ENCODE measurements around the gene SPRY2. TPM values are rescaled to one million over a fixed set of nuclear protein-coding genes. Genes with fewer than 3 reads are reported as not detected.
A peak's percentile ranks its signal among the peaks of the same experiment; 100 is the strongest.

SPRY2 gene
- total and polyA plus RNA-seq, 2 donors (not counting 3 experiments of a cell fraction or from before 2014, with no cell fraction given) = 26.2 to 52.3 TPM

GRCh38 chr13:80305737-80306136 lies 35.2 kb downstream of the SPRY2 start:
- Histone ChIP-seq H3K27ac (ENCODE audit: insufficient read depth, low read depth, low read length) (no peak overlapping the region), H3K4me3 (replicated peaks in 1 of 3; ENCODE audit: insufficient read depth in 1 of 3, low read depth in 1 of 3, low read length in 3 of 3) (no peak overlapping the region), H3K9ac (replicated peaks; ENCODE audit: extremely low read depth, insufficient read depth, low read length) (no peak overlapping the region), H3K79me2 (ENCODE audit: control insufficient read depth, insufficient read depth, low read length) (no peaks in the 10 kb centered on the region), H3K4me1 (ENCODE audit: control insufficient read depth, extremely low read depth, insufficient read depth, low read length) (peaks cover 7% of the 10 kb centered on the region), H2AFZ (ENCODE audit: low read depth, low read length) (peak overlapping the region; percentile 48), H3K9me3 (replicated peaks; ENCODE audit: control insufficient read depth, insufficient read depth, low read length) (no peaks in the 10 kb centered on the region), H3K4me2 (ENCODE audit: insufficient read depth, low read length) (peak overlapping the region; percentile 64), H3K27me3 (ENCODE audit: control insufficient read depth in 2 of 2, insufficient read depth in 2 of 2, low read length in 2 of 2) (no peaks in the 10 kb centered on the region), H4K20me1 (replicated peaks; ENCODE audit: control insufficient read depth, extremely low read depth, insufficient read depth, low read length) (no peaks in the 10 kb centered on the region), H3K9me1 (replicated peaks; ENCODE audit: control insufficient read depth, extremely low read depth, insufficient read depth, low read length) (no peaks in the 10 kb centered on the region), H3K36me3 (ENCODE audit: control insufficient read depth in 2 of 2, extremely low read depth in 1 of 2, insufficient read depth in 2 of 2, low read length in 2 of 2) (no peaks in the 10 kb centered on the region)
- ChIA-PET CTCF (interaction anchor here (1.1 to 1.8 kb wide), 3 partner anchors 9 to 626 kb away, joined by 3 to 7 read pairs (median 6); partner anchors contain the start of gene SPRY2), POLR2A (no interaction called here)
- no peak for TF ChIP-seq MAX (IDR thresholded peaks at IDR 0.05; ENCODE audit: insufficient read depth, insufficient read length)
- no peak for TF ChIP-seq EZH2 (IDR thresholded peaks at IDR 0.05; ENCODE audit: borderline replicate concordance, low read depth, low read length, severe bottlenecking)
- no peak for TF ChIP-seq POLR2A (IDR thresholded peaks at IDR 0.05; ENCODE audit: low read depth, low read length)
- no peak for TF ChIP-seq FOS (IDR thresholded peaks at IDR 0.05; ENCODE audit: borderline replicate concordance, insufficient read depth, low read length)
- no peak for TF ChIP-seq JUN (IDR thresholded peaks at IDR 0.05; ENCODE audit: borderline replicate concordance, insufficient read depth, insufficient read length, low read depth)
- TF ChIP-seq POLR2AphosphoS5 (IDR thresholded peaks at IDR 0.05; ENCODE audit: insufficient read depth, low read depth, low read length) = no peak
- TF ChIP-seq MYC (IDR thresholded peaks at IDR 0.05; ENCODE audit: low read depth, low read length) = no peak
- no peak for TF ChIP-seq GATA2 (IDR thresholded peaks at IDR 0.05; ENCODE audit: insufficient read depth, insufficient read length, low read depth, low read length)
- no peak for TF ChIP-seq CTCF (IDR thresholded peaks at IDR 0.05; ENCODE audit: extremely low read depth in 1 of 2, insufficient read depth in 1 of 2, low read depth in 1 of 2, low read length in 2 of 2)
- FAIRE-seq = peak; percentile 8
- dilution Hi-C loops (cut with MboI; ENCODE audit: extremely low pct_ligation_motif_present, low sequenced_read_pairs) (no loop called here), intact Hi-C loops (cut with micrococcal nuclease) (no loop called here)
- DNase-seq (ENCODE audit: low read depth, low spot score) = no peak
- no TSS peak for BruUV-seq (replicated peaks)
